Keratinocyte (primary cell): ENCODE measurements around the gene BRICD5.

Experiments
- CTCF ChIP-seq, 3 experiments: IDR thresholded peaks in 1 of 3; conservative IDR thresholded peaks in 1 of 3; optimal IDR thresholded peaks in 1 of 3; 2 replicates in 2 of 3; 3 replicates in 1 of 3; pipeline versions ENCODE3 to v1.5.1; 2011; ENCODE audit warnings: low read length in 3 of 3, mild to moderate bottlenecking in 3 of 3, moderate library complexity in 2 of 3, control low read depth in 1 of 3, inconsistent platforms in 1 of 3; ENCODE audit not compliant: insufficient read depth in 2 of 3; ENCODE audit errors: extremely low read depth in 1 of 3
- EZH2 ChIP-seq: IDR thresholded peaks from one replicate; pipeline ENCODE4 v1.6.1; 2012; ENCODE audit warnings: inconsistent platforms, mild to moderate bottlenecking, low read length, moderate library complexity

GRCh38 chr16:2199621-2200139, 11.0 kb downstream of the BRICD5 start:
- TF ChIP-seq CTCF (optimal IDR thresholded peaks at IDR 0.05 in 1 of 3, IDR thresholded peaks at IDR 0.05 in 1 of 3, conservative IDR thresholded peaks at IDR 0.05 in 1 of 3; ENCODE audit: extremely low read depth in 1 of 3, insufficient read depth in 2 of 3, low read length in 3 of 3) (no peak), EZH2 (no peak)
